GM15510 (cell line): Measurements from ENCODE around the gene WFDC1.

Experiments
- POLR2A ChIP-seq: IDR thresholded peaks from 3 replicates; pipeline ENCODE4 v1.6.1; 2011; ENCODE audit warnings: borderline replicate concordance; ENCODE audit not compliant: insufficient read length; ENCODE audit errors: extremely low read depth

The WFDC1 gene

GRCh38 chr16:84268291-84269040 lies 26.2 kb upstream of the WFDC1 start:
- no peak for TF ChIP-seq POLR2A

DNA sequence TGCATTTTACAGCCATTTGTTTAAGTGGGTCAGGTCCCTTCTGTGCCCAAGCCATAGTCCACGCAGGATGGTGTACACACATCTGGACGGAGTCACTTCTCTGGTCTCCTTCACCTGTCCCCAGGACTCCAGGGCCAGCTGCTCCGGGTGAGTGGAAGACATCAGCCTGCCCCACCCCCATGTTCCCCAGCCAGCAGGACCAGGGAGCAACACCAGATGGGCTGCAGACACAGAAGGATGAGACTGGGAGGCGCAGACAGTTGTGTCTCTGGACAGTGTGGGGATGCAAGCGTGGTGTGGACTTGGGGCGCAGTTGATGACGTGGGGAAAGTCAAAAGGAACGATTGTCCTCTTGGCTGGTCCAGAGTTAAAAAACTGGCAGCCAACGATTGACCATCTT lies 24.6 kb upstream of the WFDC1 start:
- no peak for TF ChIP-seq POLR2A

DNA sequence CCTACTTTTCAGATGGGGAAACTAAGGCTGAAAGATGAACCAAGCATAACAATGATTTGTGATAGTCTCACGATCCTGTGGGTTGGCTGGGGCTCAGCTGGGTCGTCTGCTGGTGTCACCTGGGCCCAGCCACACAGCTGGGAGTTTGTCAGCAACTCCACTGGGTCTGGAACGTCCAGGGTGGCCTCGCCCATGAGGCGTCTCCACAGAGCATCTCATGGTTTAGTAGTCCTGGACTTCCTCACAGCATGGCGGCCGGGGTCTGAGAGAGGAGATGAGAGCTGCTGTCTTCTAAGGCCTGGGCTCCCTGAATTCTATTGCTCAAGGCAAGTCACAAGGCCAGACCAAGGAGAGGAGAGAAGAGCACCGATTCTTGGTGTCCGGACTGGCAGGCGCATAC lies 24.1 kb upstream of the WFDC1 start:
- TF ChIP-seq POLR2A: no peak

GRCh38 chr16:84271037-84271436 lies 23.6 kb upstream of the WFDC1 start:
- no peak for TF ChIP-seq POLR2A

GRCh38 chr16:84271866-84272265 lies 22.8 kb upstream of the WFDC1 start:
- TF ChIP-seq POLR2A: no peak

DNA sequence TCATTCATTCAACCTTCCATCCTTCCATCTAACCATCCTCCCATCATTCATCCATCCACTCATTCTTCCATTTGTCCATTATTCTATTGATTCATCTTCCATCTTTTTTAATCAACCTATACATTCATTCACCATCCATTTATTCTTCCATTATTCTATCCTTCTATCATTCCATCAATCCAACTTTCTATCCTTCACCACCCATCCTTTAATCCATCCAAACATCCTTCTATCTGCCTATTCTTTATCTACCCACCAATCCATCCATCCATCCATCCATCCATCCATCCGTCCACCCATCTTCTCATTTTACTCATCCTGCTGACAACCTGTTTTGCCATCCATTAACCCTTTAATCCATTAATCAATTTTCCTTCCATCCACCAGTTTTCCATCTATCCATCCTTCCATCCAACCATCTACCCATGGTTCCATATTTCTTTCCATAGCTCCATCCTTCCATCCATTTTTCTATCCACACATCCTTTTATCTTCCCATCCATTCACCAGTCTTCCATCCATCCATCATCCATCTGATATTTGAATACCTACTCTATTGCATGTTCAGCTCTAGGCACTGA lies 21.8 kb upstream of the WFDC1 start:
- no peak for TF ChIP-seq POLR2A

GRCh38 chr16:84274515-84274914 lies 20.2 kb upstream of the WFDC1 start:
- TF ChIP-seq POLR2A: no peak

GRCh38 chr16:84275585-84276151 lies 19.0 kb upstream of the WFDC1 start:
- TF ChIP-seq POLR2A: no peak

GRCh38 chr16:84277244-84277823 lies 17.3 kb upstream of the WFDC1 start:
- no peak for TF ChIP-seq POLR2A

DNA sequence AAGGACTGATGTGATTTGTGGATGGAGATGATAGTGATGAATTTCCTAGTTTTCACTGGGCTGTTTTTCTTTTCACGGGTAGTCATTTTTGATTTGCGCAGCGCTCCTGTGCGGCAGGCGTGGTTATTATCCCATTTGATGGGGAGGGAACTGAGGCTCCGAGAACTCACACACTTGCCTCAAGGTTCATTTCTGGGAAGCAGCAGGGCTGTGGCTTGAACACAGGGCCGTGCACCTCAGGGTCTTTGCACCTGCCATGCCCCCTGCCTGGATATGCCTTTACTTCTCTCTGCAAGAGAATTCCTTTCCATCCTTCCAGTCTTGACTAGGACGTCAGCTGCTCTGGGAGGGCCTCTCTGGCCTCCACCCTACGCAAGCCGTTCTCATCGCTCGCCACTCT lies 16.3 kb upstream of the WFDC1 start:
- no peak for TF ChIP-seq POLR2A

DNA sequence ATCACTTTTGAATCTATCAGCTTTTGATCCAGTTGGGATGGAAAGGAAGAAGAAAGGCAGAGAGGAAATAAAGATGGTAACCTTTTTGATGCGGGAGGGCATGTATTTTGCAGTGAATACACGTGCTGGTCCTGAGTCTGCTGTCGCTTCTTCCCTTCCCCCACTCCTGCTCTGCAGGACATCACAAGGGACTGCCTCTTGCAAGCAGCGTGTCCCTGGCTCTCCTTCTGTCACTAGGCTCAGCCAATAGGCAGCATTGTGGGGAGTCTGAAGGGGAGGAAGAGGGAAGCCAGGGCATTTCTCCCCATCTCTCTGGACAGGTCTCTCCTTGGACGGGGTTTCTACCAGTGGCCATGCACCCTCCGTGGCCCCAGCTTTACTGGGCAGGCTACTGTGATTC lies 15.7 kb upstream of the WFDC1 start:
- TF ChIP-seq POLR2A: no peak

- no peak for TF ChIP-seq POLR2A
These were observed 14.8 kb upstream of the WFDC1 start for GRCh38 chr16:84279881-84280280.

DNA sequence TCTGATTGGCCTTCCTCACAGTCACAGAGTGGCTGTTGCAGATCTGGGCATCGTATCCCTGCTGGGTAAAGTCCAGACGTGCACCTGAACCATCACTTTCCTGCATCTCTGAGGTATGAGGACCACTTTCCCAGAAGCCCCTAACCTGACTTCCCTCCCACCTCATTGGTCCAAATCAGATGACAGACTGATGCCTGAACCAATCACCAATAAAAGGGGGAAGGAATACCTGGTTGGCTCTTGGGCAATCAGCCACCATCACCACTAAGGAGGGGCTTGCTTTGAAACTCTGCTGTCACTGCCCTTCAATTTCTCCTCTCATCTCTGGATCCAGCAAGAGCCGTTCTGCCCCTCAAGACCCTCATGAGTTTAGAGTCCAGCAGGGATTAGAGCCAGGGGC lies 13.6 kb upstream of the WFDC1 start:
- TF ChIP-seq POLR2A: no peak

GRCh38 chr16:84282533-84282932 lies 12.1 kb upstream of the WFDC1 start:
- TF ChIP-seq POLR2A: no peak

DNA sequence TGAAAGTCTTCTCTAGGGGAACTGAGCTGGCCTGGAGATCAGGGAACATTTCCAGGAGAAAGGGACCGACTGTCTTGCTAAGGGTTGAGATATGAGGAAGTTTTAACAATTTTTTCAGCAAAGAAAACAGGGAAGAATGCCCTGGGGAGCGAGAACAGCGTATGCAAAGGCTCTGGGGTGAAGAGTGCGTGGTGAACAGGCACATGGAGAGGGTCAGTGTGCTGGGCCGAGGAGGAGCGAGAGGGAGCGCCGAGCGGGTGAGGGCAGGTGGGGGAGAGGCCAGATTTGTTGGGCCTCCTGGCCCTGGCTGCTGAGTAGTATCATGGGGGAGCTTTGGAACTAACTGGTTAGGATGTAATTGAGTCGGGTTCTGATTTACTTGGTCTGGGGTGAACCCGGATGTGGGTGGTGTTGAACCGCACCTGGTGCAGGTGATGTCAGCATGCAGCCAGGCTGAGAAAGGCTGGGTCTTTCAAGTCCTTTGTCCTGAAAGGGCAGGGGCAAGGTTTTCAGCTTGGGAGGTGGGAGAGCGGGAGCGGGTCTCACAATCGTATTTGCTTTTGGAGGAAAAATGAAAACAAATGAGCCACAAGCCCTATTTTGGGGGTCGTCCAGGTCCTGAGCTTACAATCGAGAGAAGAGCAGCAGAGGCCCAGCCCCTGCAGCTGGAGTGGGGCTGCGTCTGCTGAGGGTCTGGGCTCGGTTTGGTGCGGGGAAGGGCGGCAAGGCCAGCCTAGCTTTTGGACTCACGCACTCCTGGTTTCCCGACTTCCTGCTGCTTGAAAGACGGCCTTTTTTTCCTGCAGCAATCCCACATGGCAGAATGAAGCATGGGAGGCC lies 11.1 kb upstream of the WFDC1 start:
- no peak for TF ChIP-seq POLR2A
